ENCODE measurements around the gene PRMT9. TPM values are rescaled to one million over a fixed set of nuclear protein-coding genes. Genes with fewer than 3 reads are reported as not detected.

Gene PRMT9
- total RNA-seq, 1 experiment from 2014 or later = 21.7 TPM

- Histone ChIP-seq H3K36me3 (ENCODE audit: insufficient read depth, low read length) (peaks cover 60% of the 10 kb centered on the region), H3K9me2 (replicated peaks; ENCODE audit: insufficient read depth, low read length) (no peaks in the 10 kb centered on the region), H3K79me2 (ENCODE audit: low read length) (peaks cover 60% of the 10 kb centered on the region), H3K27me3 (ENCODE audit: low read length) (no peaks in the 10 kb centered on the region), H2AFZ (ENCODE audit: low read length) (no peak overlapping the region), H3K4me1 (ENCODE audit: low read length) (no peaks in the 10 kb centered on the region), H4K20me1 (ENCODE audit: insufficient read depth, low read depth, low read length) (no peaks in the 10 kb centered on the region), H3K9me3 (ENCODE audit: low read length) (no peaks in the 10 kb centered on the region), H3K4me3 (ENCODE audit: low read length) (no peak overlapping the region), H3K27ac (ENCODE audit: low read length) (no peak overlapping the region), H3K4me2 (ENCODE audit: low read depth, low read length, poor library complexity, severe bottlenecking) (no peak overlapping the region), H3K9ac (ENCODE audit: low read length) (no peak overlapping the region)
- DNase-seq = no peak
These were observed 45.0 kb downstream of the PRMT9 start for GRCh38 chr4:147638942-147639341.

GRCh38 chr4:147638365-147638764, 45.6 kb downstream of the PRMT9 start:
- no peaks in the 10 kb centered on the region for H3K27me3 ChIP-seq (ENCODE audit: low read length)
- H3K79me2 ChIP-seq (ENCODE audit: low read length) = peaks cover 58% of the 10 kb centered on the region
- H3K4me2 ChIP-seq (ENCODE audit: low read depth, low read length, poor library complexity, severe bottlenecking) = no peak overlapping the region
- H4K20me1 ChIP-seq (ENCODE audit: insufficient read depth, low read depth, low read length) = no peaks in the 10 kb centered on the region
- H3K9me2 ChIP-seq (replicated peaks; ENCODE audit: insufficient read depth, low read length) = no peaks in the 10 kb centered on the region
- peaks cover 64% of the 10 kb centered on the region for H3K36me3 ChIP-seq (ENCODE audit: insufficient read depth, low read length)
- H3K27ac ChIP-seq (ENCODE audit: low read length) = no peak overlapping the region
- H3K9ac ChIP-seq (ENCODE audit: low read length) = no peak overlapping the region
- no peak overlapping the region for H3K4me3 ChIP-seq (ENCODE audit: low read length)
- H3K9me3 ChIP-seq (ENCODE audit: low read length) = no peaks in the 10 kb centered on the region
- no peak for DNase-seq
- no peaks in the 10 kb centered on the region for H3K4me1 ChIP-seq (ENCODE audit: low read length)
- H2AFZ ChIP-seq (ENCODE audit: low read length) = no peak overlapping the region

- Histone ChIP-seq H2AFZ (ENCODE audit: low read length) (no peak overlapping the region), H3K4me3 (ENCODE audit: low read length) (no peak overlapping the region), H3K4me2 (ENCODE audit: low read depth, low read length, poor library complexity, severe bottlenecking) (no peak overlapping the region), H3K4me1 (ENCODE audit: low read length) (no peaks in the 10 kb centered on the region), H3K9me2 (replicated peaks; ENCODE audit: insufficient read depth, low read length) (no peaks in the 10 kb centered on the region), H3K79me2 (ENCODE audit: low read length) (peaks cover 58% of the 10 kb centered on the region), H3K36me3 (ENCODE audit: insufficient read depth, low read length) (peaks cover 77% of the 10 kb centered on the region), H3K27me3 (ENCODE audit: low read length) (no peaks in the 10 kb centered on the region), H3K9ac (ENCODE audit: low read length) (no peak overlapping the region), H3K27ac (ENCODE audit: low read length) (no peak overlapping the region), H4K20me1 (ENCODE audit: insufficient read depth, low read depth, low read length) (no peaks in the 10 kb centered on the region), H3K9me3 (ENCODE audit: low read length) (no peaks in the 10 kb centered on the region)
- no peak for DNase-seq
These were observed 48.6 kb downstream of the PRMT9 start for GRCh38 chr4:147635348-147635747.

GRCh38 chr4:147633643-147634042, 50.3 kb downstream of the PRMT9 start:
- Histone ChIP-seq H3K27me3 (ENCODE audit: low read length) (no peaks in the 10 kb centered on the region), H4K20me1 (ENCODE audit: insufficient read depth, low read depth, low read length) (no peaks in the 10 kb centered on the region), H2AFZ (ENCODE audit: low read length) (no peak overlapping the region), H3K4me2 (ENCODE audit: low read depth, low read length, poor library complexity, severe bottlenecking) (no peak overlapping the region), H3K27ac (ENCODE audit: low read length) (no peak overlapping the region), H3K36me3 (ENCODE audit: insufficient read depth, low read length) (peaks cover 92% of the 10 kb centered on the region), H3K4me1 (ENCODE audit: low read length) (no peaks in the 10 kb centered on the region), H3K9me3 (ENCODE audit: low read length) (no peaks in the 10 kb centered on the region), H3K9ac (ENCODE audit: low read length) (no peak overlapping the region), H3K4me3 (ENCODE audit: low read length) (no peak overlapping the region), H3K9me2 (replicated peaks; ENCODE audit: insufficient read depth, low read length) (no peaks in the 10 kb centered on the region), H3K79me2 (ENCODE audit: low read length) (peaks cover 70% of the 10 kb centered on the region)
- no peak for DNase-seq

GRCh38 chr4:147633113-147633512, 50.9 kb downstream of the PRMT9 start:
- Histone ChIP-seq H3K9me3 (ENCODE audit: low read length) (no peaks in the 10 kb centered on the region), H3K9ac (ENCODE audit: low read length) (no peak overlapping the region), H4K20me1 (ENCODE audit: insufficient read depth, low read depth, low read length) (no peaks in the 10 kb centered on the region), H3K79me2 (ENCODE audit: low read length) (peaks cover 72% of the 10 kb centered on the region), H3K27ac (ENCODE audit: low read length) (no peak overlapping the region), H3K4me3 (ENCODE audit: low read length) (no peak overlapping the region), H3K9me2 (replicated peaks; ENCODE audit: insufficient read depth, low read length) (no peaks in the 10 kb centered on the region), H3K4me2 (ENCODE audit: low read depth, low read length, poor library complexity, severe bottlenecking) (no peak overlapping the region), H2AFZ (ENCODE audit: low read length) (no peak overlapping the region), H3K27me3 (ENCODE audit: low read length) (no peaks in the 10 kb centered on the region), H3K36me3 (ENCODE audit: insufficient read depth, low read length) (peaks cover 92% of the 10 kb centered on the region), H3K4me1 (ENCODE audit: low read length) (no peaks in the 10 kb centered on the region)
- DNase-seq = no peak

- Histone ChIP-seq H2AFZ (ENCODE audit: low read length) (no peak overlapping the region), H3K9me3 (ENCODE audit: low read length) (no peaks in the 10 kb centered on the region), H3K27me3 (ENCODE audit: low read length) (no peaks in the 10 kb centered on the region)
These were observed 53.9 kb downstream of the PRMT9 start for GRCh38 chr4:147629783-147630730.

GRCh38 chr4:147628415-147628814, 55.5 kb downstream of the PRMT9 start:
- Histone ChIP-seq H3K4me1 (ENCODE audit: low read length) (no peaks in the 10 kb centered on the region), H3K27ac (ENCODE audit: low read length) (no peak overlapping the region), H4K20me1 (ENCODE audit: insufficient read depth, low read depth, low read length) (no peaks in the 10 kb centered on the region), H3K9me3 (ENCODE audit: low read length) (no peaks in the 10 kb centered on the region), H2AFZ (ENCODE audit: low read length) (no peak overlapping the region), H3K36me3 (ENCODE audit: insufficient read depth, low read length) (peaks cover 81% of the 10 kb centered on the region), H3K79me2 (ENCODE audit: low read length) (peaks cover 65% of the 10 kb centered on the region), H3K9ac (ENCODE audit: low read length) (no peak overlapping the region), H3K9me2 (replicated peaks; ENCODE audit: insufficient read depth, low read length) (no peaks in the 10 kb centered on the region), H3K4me3 (ENCODE audit: low read length) (no peak overlapping the region), H3K27me3 (ENCODE audit: low read length) (no peaks in the 10 kb centered on the region), H3K4me2 (ENCODE audit: low read depth, low read length, poor library complexity, severe bottlenecking) (no peak overlapping the region)
- no peak for DNase-seq

More at GRCh38 chr4:147629783-147630730, 53.9 kb downstream of the PRMT9 start:
- DNase-seq = no peak
- Histone ChIP-seq H3K4me1 (ENCODE audit: low read length) (no peaks in the 10 kb centered on the region), H4K20me1 (ENCODE audit: insufficient read depth, low read depth, low read length) (no peaks in the 10 kb centered on the region), H3K9ac (ENCODE audit: low read length) (no peak overlapping the region), H3K9me2 (replicated peaks; ENCODE audit: insufficient read depth, low read length) (no peaks in the 10 kb centered on the region), H3K79me2 (ENCODE audit: low read length) (peaks cover 64% of the 10 kb centered on the region), H3K4me2 (ENCODE audit: low read depth, low read length, poor library complexity, severe bottlenecking) (no peak overlapping the region), H3K27ac (ENCODE audit: low read length) (no peak overlapping the region), H3K36me3 (ENCODE audit: insufficient read depth, low read length) (peaks cover 84% of the 10 kb centered on the region), H3K4me3 (ENCODE audit: low read length) (no peak overlapping the region)

- H3K4me3 ChIP-seq (ENCODE audit: low read length) = no peak overlapping the region
- peaks cover 70% of the 10 kb centered on the region for H3K79me2 ChIP-seq (ENCODE audit: low read length)
- H3K36me3 ChIP-seq (ENCODE audit: insufficient read depth, low read length) = peaks cover 70% of the 10 kb centered on the region
These were observed 57.1 kb downstream of the PRMT9 start for GRCh38 chr4:147626903-147627302.

More at GRCh38 chr4:147626903-147627302, 57.1 kb downstream of the PRMT9 start:
- no peaks in the 10 kb centered on the region for H3K9me2 ChIP-seq (replicated peaks; ENCODE audit: insufficient read depth, low read length)
- H3K9me3 ChIP-seq (ENCODE audit: low read length) = no peaks in the 10 kb centered on the region
- no peak overlapping the region for H3K27ac ChIP-seq (ENCODE audit: low read length)
- H3K9ac ChIP-seq (ENCODE audit: low read length) = no peak overlapping the region
- H3K4me2 ChIP-seq (ENCODE audit: low read depth, low read length, poor library complexity, severe bottlenecking) = no peak overlapping the region
- no peaks in the 10 kb centered on the region for H3K4me1 ChIP-seq (ENCODE audit: low read length)
- DNase-seq = no peak
- no peak overlapping the region for H2AFZ ChIP-seq (ENCODE audit: low read length)
- H4K20me1 ChIP-seq (ENCODE audit: insufficient read depth, low read depth, low read length) = no peaks in the 10 kb centered on the region
- H3K27me3 ChIP-seq (ENCODE audit: low read length) = no peaks in the 10 kb centered on the region

All from Karpas-422 (cell line).